Activated CD8-positive, alpha-beta memory T cell treated with anti-CD3 and anti-CD28 coated beads, Interleukin-2, amount 10 ng/mL, durations not matched to agents 7 days and 5 days (primary cell): Measurements from ENCODE around the gene VSIG8. TPM values are rescaled to one million over a fixed set of nuclear protein-coding genes. Genes with fewer than 3 reads are reported as not detected.

ENCODE experiments used
- ATAC-seq: fragments of 150-1000 bp; cut with Tn5 transposase; one replicate; pipeline ENCODE4 v1.10.0; 2021; ENCODE audit warnings: moderate library complexity
- CTCF ChIA-PET: fragments of 350-600 bp; sonication (Branson Sonifier 250); formaldehyde crosslinking; loops from one replicate; lab custom pipeline; 2021; ENCODE audit warnings: antibody characterized with exemption; lab: Charles Lee
- DNase-seq: peaks from one replicate; pipeline ENCODE4 v3.0.0-alpha.2; 2020
- H3K27ac Mint-ChIP-seq: one replicate; pipeline ENCODE4 v1.8.0; 2021; ENCODE audit warnings: mild to moderate bottlenecking, mixed read lengths
- H3K27me3 Mint-ChIP-seq: one replicate; pipeline ENCODE4 v1.8.0; 2021; ENCODE audit warnings: mixed read lengths
- H3K36me3 Mint-ChIP-seq: one replicate; pipeline ENCODE4 v1.8.0; 2021; ENCODE audit warnings: mild to moderate bottlenecking, mixed read lengths
- H3K4me1 Mint-ChIP-seq: one replicate; pipeline ENCODE4 v1.8.0; 2021; ENCODE audit warnings: mixed read lengths
- H3K4me3 Mint-ChIP-seq: one replicate; pipeline ENCODE4 v1.8.0; 2021; ENCODE audit warnings: mild to moderate bottlenecking, moderate library complexity, mixed read lengths
- H3K9me3 Mint-ChIP-seq: one replicate; pipeline ENCODE4 v1.8.0; 2022; ENCODE audit warnings: low read depth, mixed read lengths
- total RNA-seq, 2 experiments: library from RNA; stranded (reverse); gene quantifications; one replicate each; pipeline ENCODE4 v1.2.3, GENCODE V29; 2021

VSIG8 gene
- total RNA-seq, 2 experiments from 2014 or later = not detected

- CTCF ChIA-PET = interaction anchor here (1.4 kb wide), 1 partner anchor 42 kb away, joined by 4 read pairs; no protein-coding TSS in a partner anchor
- no peaks in the 10 kb centered on the region for H3K9me3 Mint-ChIP-seq
- ATAC-seq (no peak), DNase-seq (no peak)
- H3K4me3 Mint-ChIP-seq = no peak overlapping the region
- no peaks in the 10 kb centered on the region for H3K36me3 Mint-ChIP-seq
- no peaks in the 10 kb centered on the region for H3K4me1 Mint-ChIP-seq
- no peak overlapping the region for H3K27ac Mint-ChIP-seq
- H3K27me3 Mint-ChIP-seq = peaks cover 16% of the 10 kb centered on the region
Measured at GRCh38 chr1:159848326-159848725, 14.1 kb downstream of the VSIG8 start.

DNA sequence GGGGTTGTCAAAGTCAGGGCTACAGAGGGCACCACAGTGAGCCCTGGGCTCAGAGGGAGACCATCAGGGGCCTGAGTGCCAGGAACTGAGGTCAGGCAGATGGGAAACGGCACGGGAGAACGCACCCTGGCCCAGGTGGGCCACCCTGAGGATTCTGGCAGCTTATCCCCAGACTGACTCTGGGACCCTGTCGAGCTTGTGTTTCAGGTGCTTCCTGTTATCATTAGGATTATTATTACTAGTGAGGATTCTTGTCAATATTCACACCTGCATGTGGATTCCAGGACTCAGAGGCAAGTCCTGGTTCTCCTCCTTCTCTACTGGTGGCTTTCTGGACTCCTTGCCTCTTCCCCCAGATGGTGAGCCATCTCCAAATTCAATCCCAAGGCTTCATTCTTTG, 15.2 kb downstream of the VSIG8 start:
- no peaks in the 10 kb centered on the region for H3K9me3 Mint-ChIP-seq
- no peak for DNase-seq
- H3K27me3 Mint-ChIP-seq = peaks cover 12% of the 10 kb centered on the region
- CTCF ChIA-PET = interaction anchor here (1.4 kb wide), 1 partner anchor 43 kb away, joined by 4 read pairs; no protein-coding TSS in a partner anchor
- H3K4me3 Mint-ChIP-seq = no peak overlapping the region
- H3K4me1 Mint-ChIP-seq = no peaks in the 10 kb centered on the region
- no peaks in the 10 kb centered on the region for H3K36me3 Mint-ChIP-seq
- no peak for ATAC-seq
- no peak overlapping the region for H3K27ac Mint-ChIP-seq

- Mint-ChIP-seq H3K27me3 (peaks cover 11% of the 10 kb centered on the region), H3K4me3 (no peak overlapping the region), H3K36me3 (no peaks in the 10 kb centered on the region), H3K9me3 (no peaks in the 10 kb centered on the region), H3K4me1 (no peaks in the 10 kb centered on the region), H3K27ac (no peak overlapping the region)
- ATAC-seq (no peak), DNase-seq (no peak)
- CTCF ChIA-PET = no interaction called here
Measured at GRCh38 chr1:159845751-159846629, 16.5 kb downstream of the VSIG8 start.

- no peaks in the 10 kb centered on the region for H3K9me3 Mint-ChIP-seq
- ATAC-seq (no peak), DNase-seq (no peak)
- CTCF ChIA-PET = interaction anchor here (1.4 kb wide), 1 partner anchor 62 kb away, joined by 3 read pairs; no protein-coding TSS in a partner anchor
- no peak overlapping the region for H3K27ac Mint-ChIP-seq
- H3K36me3 Mint-ChIP-seq = no peaks in the 10 kb centered on the region
- H3K4me3 Mint-ChIP-seq = no peak overlapping the region
- peaks cover 6% of the 10 kb centered on the region for H3K4me1 Mint-ChIP-seq
- H3K27me3 Mint-ChIP-seq = peaks cover 11% of the 10 kb centered on the region
Measured at GRCh38 chr1:159843459-159843858, 19.0 kb downstream of the VSIG8 start.

DNA sequence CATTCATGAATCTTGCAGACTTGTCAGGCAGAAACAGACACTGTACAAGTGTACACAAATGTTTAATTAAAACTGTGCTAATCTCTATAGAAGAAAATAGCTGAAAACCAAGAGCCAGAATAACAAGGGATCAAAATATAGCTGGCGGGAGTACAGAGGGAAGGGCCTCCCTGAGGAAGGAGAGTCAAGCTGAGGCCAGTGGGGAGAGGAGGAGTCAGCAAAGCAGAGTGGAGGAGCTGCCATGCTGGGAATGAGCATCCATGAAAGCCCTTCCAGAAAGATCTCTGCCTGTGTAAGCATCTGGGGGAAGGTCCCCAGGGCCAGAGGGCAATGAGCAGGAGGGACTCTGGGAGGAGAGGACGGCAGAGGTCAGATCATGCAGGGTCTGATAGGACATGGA, 20.7 kb downstream of the VSIG8 start:
- no peak for ATAC-seq
- Mint-ChIP-seq H3K36me3 (no peaks in the 10 kb centered on the region), H3K27me3 (peaks cover 11% of the 10 kb centered on the region), H3K4me1 (peaks cover 9% of the 10 kb centered on the region), H3K4me3 (no peak overlapping the region), H3K27ac (no peak overlapping the region), H3K9me3 (no peaks in the 10 kb centered on the region)
- CTCF ChIA-PET = interaction anchor here (0.7 to 1.1 kb wide), 3 partner anchors 10 to 43 kb away, joined by 3 to 4 read pairs (median 4); no protein-coding TSS in a partner anchor
- no peak for DNase-seq

DNA sequence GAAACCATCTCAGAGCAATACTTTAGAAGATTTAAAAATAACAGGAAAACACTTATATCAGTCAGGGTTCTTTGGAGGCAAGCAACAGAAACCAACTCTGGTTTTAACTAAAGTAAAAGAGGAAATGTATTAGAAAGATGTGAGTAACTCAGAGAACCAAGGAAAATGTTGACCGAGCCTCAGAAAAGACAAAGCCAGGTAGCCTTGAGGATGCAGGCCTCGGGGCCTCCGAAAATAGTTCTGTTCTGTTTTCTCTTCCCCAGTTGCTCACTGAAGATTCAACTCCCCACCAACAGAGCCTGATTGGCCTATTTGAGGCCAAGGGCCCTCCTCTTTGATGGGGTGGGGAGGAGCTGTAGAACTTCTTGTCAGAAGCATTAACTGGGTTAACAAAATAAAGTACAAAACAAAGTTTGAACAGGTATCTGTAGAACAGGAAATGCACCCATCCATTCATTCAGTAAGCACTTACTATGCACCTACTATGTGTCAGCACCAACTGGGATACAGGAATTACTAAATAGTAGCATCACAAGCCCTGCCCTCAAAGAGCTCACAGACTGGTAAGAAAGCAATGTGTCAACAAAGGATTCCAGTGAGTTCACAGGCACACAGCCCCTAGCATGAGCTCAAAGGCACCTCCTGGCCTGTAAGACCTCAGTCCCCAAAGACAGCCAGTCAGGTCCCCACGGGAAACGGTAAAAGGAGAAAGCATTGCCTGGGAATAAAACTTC, 23.2 kb downstream of the VSIG8 start:
- Mint-ChIP-seq H3K4me1 (peaks cover 9% of the 10 kb centered on the region), H3K27me3 (peaks cover 2% of the 10 kb centered on the region), H3K9me3 (no peaks in the 10 kb centered on the region), H3K27ac (no peak overlapping the region), H3K4me3 (no peak overlapping the region), H3K36me3 (no peaks in the 10 kb centered on the region)
- ATAC-seq = no peak
- CTCF ChIA-PET = interaction anchor here (0.7 to 1.4 kb wide), 3 partner anchors 12 to 55 kb away, joined by 3 read pairs; no protein-coding TSS in a partner anchor
- DNase-seq = no peak

- H3K9me3 Mint-ChIP-seq = no peaks in the 10 kb centered on the region
- ATAC-seq = no peak
- peaks cover 9% of the 10 kb centered on the region for H3K4me1 Mint-ChIP-seq
- no peak overlapping the region for H3K4me3 Mint-ChIP-seq
- no peak for DNase-seq
- no peak overlapping the region for H3K27ac Mint-ChIP-seq
- no peaks in the 10 kb centered on the region for H3K36me3 Mint-ChIP-seq
- CTCF ChIA-PET = no interaction called here
- H3K27me3 Mint-ChIP-seq = no peaks in the 10 kb centered on the region
Measured at GRCh38 chr1:159838715-159839114, 23.7 kb downstream of the VSIG8 start.

GRCh38 chr1:159835862-159836525, 26.5 kb downstream of the VSIG8 start:
- DNase-seq (no peak), ATAC-seq (no peak)
- Mint-ChIP-seq H3K27ac (no peak overlapping the region), H3K36me3 (no peaks in the 10 kb centered on the region), H3K9me3 (no peaks in the 10 kb centered on the region), H3K27me3 (peaks cover 1% of the 10 kb centered on the region), H3K4me3 (no peak overlapping the region), H3K4me1 (peaks cover 9% of the 10 kb centered on the region)
- CTCF ChIA-PET = interaction anchor here (0.8 to 1.6 kb wide), 6 partner anchors 10 to 171 kb away, joined by 3 to 6 read pairs (median 3); no protein-coding TSS in a partner anchor

DNA sequence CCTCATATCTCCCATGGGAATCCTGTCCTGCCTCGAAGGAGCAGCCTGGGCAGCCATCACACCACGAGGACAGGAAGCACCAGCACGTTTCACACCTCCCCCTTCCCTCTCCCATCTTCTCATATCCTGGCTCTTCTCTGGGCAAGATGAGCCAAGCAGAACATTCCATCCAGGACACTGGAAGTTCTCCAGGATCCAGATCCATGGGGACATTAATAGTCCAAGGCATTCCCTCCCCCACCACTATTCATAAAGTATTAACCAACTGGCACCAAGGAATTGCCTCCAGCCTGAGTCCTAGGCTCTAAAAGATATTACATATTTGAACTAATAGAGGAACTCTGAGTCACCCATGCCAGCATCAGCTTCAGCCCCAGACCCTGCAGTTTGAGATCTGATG, 27.1 kb downstream of the VSIG8 start:
- CTCF ChIA-PET = interaction anchor here (1.6 kb wide), 2 partner anchors 9 to 172 kb away, joined by 4 to 6 read pairs; no protein-coding TSS in a partner anchor
- Mint-ChIP-seq H3K36me3 (no peaks in the 10 kb centered on the region), H3K27ac (no peak overlapping the region)

GRCh38 chr1:159832309-159832708, 30.1 kb downstream of the VSIG8 start:
- Mint-ChIP-seq H3K36me3 (peaks cover 14% of the 10 kb centered on the region), H3K27ac (no peak overlapping the region), H3K4me1 (peaks cover 19% of the 10 kb centered on the region), H3K9me3 (peaks cover 2% of the 10 kb centered on the region), H3K4me3 (no peak overlapping the region), H3K27me3 (peaks cover 18% of the 10 kb centered on the region)
- ATAC-seq (no peak), DNase-seq (no peak)
- CTCF ChIA-PET = interaction anchor here (0.8 to 3.7 kb wide), 4 partner anchors 11 to 246 kb away, joined by 3 to 16 read pairs (median 6); no protein-coding TSS in a partner anchor

More for the DNA sequence above, 27.1 kb downstream of the VSIG8 start:
- DNase-seq = no peak
- Mint-ChIP-seq H3K4me3 (no peak overlapping the region), H3K27me3 (peaks cover 5% of the 10 kb centered on the region), H3K4me1 (peaks cover 9% of the 10 kb centered on the region), H3K9me3 (no peaks in the 10 kb centered on the region)
- no peak for ATAC-seq

GRCh38 chr1:159831412-159832141, 30.9 kb downstream of the VSIG8 start:
- H3K9me3 Mint-ChIP-seq = peaks cover 2% of the 10 kb centered on the region
- peaks cover 18% of the 10 kb centered on the region for H3K27me3 Mint-ChIP-seq
- peaks cover 17% of the 10 kb centered on the region for H3K36me3 Mint-ChIP-seq
- H3K4me3 Mint-ChIP-seq = no peak overlapping the region
- DNase-seq (no peak), ATAC-seq (no peak)
- CTCF ChIA-PET = interaction anchor here (0.8 to 3.7 kb wide), 5 partner anchors 10 to 247 kb away, joined by 3 to 16 read pairs (median 4); no protein-coding TSS in a partner anchor
- no peak overlapping the region for H3K27ac Mint-ChIP-seq
- peaks cover 26% of the 10 kb centered on the region for H3K4me1 Mint-ChIP-seq

GRCh38 chr1:159830722-159831121, 31.7 kb downstream of the VSIG8 start:
- Mint-ChIP-seq H3K36me3 (peaks cover 17% of the 10 kb centered on the region), H3K9me3 (peaks cover 2% of the 10 kb centered on the region), H3K4me3 (no peak overlapping the region), H3K4me1 (peaks cover 34% of the 10 kb centered on the region), H3K27ac (no peak overlapping the region), H3K27me3 (peaks cover 18% of the 10 kb centered on the region)
- CTCF ChIA-PET = interaction anchor here (3.7 kb wide), 1 partner anchor 10 kb away, joined by 16 read pairs; no protein-coding TSS in a partner anchor
- ATAC-seq (no peak), DNase-seq (no peak)
